ENCODE data around the gene CCL26. TPM values are rescaled to one million over a fixed set of nuclear protein-coding genes. Genes with fewer than 3 reads are reported as not detected.

CCL26 gene
- polyA plus RNA-seq, 3 donors, result not detected

Other genes starting within 250 kb of the CCL26 start
- gene HIP1, start 33.3 kb downstream of the CCL26 start, polyA plus RNA-seq (ENCODE audit: insufficient read length in 3 of 3), result 10 to 100 TPM; 30.2 to 35.6 (median 33.1) TPM
- gene CCL24, start 41.6 kb upstream of the CCL26 start, polyA plus RNA-seq (ENCODE audit: insufficient read length in 3 of 3), result under 1 TPM in 1 of 3 donors, not detected in 2; 0.93 TPM
- 10 to 100 TPM; 63.3 to 92.7 (median 68.4) TPM for gene RHBDD2, start 106.8 kb upstream of the CCL26 start, polyA plus RNA-seq (ENCODE audit: insufficient read length in 3 of 3)
- gene POR, start 142.9 kb upstream of the CCL26 start, polyA plus RNA-seq (ENCODE audit: insufficient read length in 3 of 3), result 10 to 100 TPM; 71.6 to 74.1 (median 72.9) TPM
- 10 to 100 TPM; 57.9 to 66.5 (median 60.8) TPM for gene TMEM120A, start 222.4 kb upstream of the CCL26 start, polyA plus RNA-seq (ENCODE audit: insufficient read length in 3 of 3)